HL-60 (cell line): ENCODE measurements around the gene AQP4.

Experiments used
- DNase-seq, 2 experiments: peaks; one replicate each; pipeline ENCODE4 v3.0.0-alpha.2; 2010 to 2020; ENCODE audit warnings: low read depth in 1 of 2, low spot score in 1 of 2
- H3K27ac ChIP-seq: fragments of 250-450 bp; sonication (Bioruptor Pico); replicated peaks from 2 replicates; pipeline ENCODE4 v1.5.1; 2020; ENCODE audit warnings: mild to moderate bottlenecking, moderate library complexity
- H3K27me3 ChIP-seq: fragments of 250-450 bp; sonication (Bioruptor Pico); 2 replicates; pipeline ENCODE4 v1.5.1; 2021; ENCODE audit warnings: mild to moderate bottlenecking, moderate library complexity; ENCODE audit not compliant: insufficient read depth, poor library complexity, severe bottlenecking
- H3K4me3 ChIP-seq: replicated peaks from 2 replicates; pipeline ENCODE4 v1.5.1; 2011; ENCODE audit warnings: mild to moderate bottlenecking, control low read depth, low read length; ENCODE audit not compliant: insufficient read depth
- GABPA ChIP-seq: IDR thresholded peaks from 2 replicates; pipeline ENCODE4 v1.6.1; 2012; ENCODE audit warnings: low read depth
- POLR2AphosphoS5 ChIP-seq: IDR thresholded peaks from 2 replicates; pipeline ENCODE4 v1.6.1; 2012; ENCODE audit warnings: low read depth
- SPI1 ChIP-seq: IDR thresholded peaks from 2 replicates; pipeline ENCODE4 v1.6.1; 2012; ENCODE audit warnings: low read depth, mild to moderate bottlenecking, borderline replicate concordance
- TF ChIP-seq, protein P1 (sequence below): IDR thresholded peaks from one replicate; pipeline ENCODE4 v1.5.1; 2011; ENCODE audit warnings: low read length, control low read depth, inconsistent platforms; ENCODE audit not compliant: insufficient read depth
- TF ChIP-seq, protein P2 (sequence below): IDR thresholded peaks from 2 replicates; pipeline ENCODE4 v1.6.1; 2012; ENCODE audit warnings: low read depth; ENCODE audit not compliant: insufficient replicate concordance

AQP4 gene

DNA sequence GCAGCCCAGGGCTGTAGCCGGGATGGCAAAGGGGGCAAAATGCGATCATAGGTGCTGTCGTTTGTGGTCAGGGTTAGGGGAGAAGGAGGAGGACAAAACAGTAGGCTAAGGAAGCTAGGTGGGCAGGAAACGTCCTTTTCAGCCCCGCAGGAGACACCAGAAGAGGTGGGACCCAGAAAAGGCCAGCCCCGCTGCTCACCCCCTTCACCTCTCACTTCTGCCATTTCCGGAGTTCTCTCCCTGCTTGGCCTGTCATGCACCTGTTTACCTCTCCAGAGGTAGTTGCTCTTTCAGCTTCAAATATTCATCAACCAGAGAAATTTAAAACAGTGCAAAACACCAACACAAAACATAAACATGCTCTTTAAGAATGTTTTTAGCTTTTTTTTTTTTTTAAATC, 849 bp downstream of the AQP4 start:
- DNase-seq: no peak
- TF ChIP-seq POLR2AphosphoS5 (no peak), SPI1 (no peak), GABPA (no peak)
- TF ChIP-seq, protein P1, sequence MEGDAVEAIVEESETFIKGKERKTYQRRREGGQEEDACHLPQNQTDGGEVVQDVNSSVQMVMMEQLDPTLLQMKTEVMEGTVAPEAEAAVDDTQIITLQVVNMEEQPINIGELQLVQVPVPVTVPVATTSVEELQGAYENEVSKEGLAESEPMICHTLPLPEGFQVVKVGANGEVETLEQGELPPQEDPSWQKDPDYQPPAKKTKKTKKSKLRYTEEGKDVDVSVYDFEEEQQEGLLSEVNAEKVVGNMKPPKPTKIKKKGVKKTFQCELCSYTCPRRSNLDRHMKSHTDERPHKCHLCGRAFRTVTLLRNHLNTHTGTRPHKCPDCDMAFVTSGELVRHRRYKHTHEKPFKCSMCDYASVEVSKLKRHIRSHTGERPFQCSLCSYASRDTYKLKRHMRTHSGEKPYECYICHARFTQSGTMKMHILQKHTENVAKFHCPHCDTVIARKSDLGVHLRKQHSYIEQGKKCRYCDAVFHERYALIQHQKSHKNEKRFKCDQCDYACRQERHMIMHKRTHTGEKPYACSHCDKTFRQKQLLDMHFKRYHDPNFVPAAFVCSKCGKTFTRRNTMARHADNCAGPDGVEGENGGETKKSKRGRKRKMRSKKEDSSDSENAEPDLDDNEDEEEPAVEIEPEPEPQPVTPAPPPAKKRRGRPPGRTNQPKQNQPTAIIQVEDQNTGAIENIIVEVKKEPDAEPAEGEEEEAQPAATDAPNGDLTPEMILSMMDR: no peak
- TF ChIP-seq, protein P2, sequence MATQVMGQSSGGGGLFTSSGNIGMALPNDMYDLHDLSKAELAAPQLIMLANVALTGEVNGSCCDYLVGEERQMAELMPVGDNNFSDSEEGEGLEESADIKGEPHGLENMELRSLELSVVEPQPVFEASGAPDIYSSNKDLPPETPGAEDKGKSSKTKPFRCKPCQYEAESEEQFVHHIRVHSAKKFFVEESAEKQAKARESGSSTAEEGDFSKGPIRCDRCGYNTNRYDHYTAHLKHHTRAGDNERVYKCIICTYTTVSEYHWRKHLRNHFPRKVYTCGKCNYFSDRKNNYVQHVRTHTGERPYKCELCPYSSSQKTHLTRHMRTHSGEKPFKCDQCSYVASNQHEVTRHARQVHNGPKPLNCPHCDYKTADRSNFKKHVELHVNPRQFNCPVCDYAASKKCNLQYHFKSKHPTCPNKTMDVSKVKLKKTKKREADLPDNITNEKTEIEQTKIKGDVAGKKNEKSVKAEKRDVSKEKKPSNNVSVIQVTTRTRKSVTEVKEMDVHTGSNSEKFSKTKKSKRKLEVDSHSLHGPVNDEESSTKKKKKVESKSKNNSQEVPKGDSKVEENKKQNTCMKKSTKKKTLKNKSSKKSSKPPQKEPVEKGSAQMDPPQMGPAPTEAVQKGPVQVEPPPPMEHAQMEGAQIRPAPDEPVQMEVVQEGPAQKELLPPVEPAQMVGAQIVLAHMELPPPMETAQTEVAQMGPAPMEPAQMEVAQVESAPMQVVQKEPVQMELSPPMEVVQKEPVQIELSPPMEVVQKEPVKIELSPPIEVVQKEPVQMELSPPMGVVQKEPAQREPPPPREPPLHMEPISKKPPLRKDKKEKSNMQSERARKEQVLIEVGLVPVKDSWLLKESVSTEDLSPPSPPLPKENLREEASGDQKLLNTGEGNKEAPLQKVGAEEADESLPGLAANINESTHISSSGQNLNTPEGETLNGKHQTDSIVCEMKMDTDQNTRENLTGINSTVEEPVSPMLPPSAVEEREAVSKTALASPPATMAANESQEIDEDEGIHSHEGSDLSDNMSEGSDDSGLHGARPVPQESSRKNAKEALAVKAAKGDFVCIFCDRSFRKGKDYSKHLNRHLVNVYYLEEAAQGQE: no peak
- Histone ChIP-seq H3K4me3 (no peak overlapping the region), H3K27ac (no peak overlapping the region), H3K27me3 (peaks cover 28% of the 10 kb centered on the region)

DNA sequence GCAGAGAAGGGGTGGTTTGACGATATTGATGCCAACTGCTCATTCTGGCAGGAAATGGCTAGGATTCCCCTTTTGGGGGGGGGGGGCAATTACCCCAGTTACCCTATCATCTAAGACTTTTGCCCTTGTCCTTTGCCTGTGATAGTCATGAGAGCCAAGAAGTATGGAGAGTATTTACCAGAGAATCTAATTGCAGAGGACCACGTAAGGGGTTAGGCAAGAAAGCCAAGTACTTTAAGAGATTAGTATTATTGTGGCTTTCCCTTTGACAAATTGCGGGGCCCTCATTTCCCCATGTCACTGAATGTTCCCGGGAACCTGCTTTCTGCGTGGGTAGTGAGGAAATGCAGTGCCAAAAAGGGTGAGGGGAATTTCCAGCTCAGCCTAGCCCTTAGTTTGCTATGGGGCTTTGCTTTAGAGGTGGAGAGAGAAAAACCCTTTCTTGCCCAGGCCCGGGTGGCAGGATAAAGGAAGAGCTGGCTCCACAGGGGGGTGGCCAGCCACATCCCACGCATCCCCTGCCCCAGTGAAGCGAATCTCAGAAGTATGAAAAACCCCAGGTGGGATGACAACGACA, 1.5 kb downstream of the AQP4 start:
- no peak overlapping the region for H3K27ac ChIP-seq
- H3K4me3 ChIP-seq: no peak overlapping the region
- no peak for DNase-seq
- peaks cover 28% of the 10 kb centered on the region for H3K27me3 ChIP-seq
- TF ChIP-seq SPI1 (no peak), POLR2AphosphoS5 (no peak), GABPA (no peak)
- TF ChIP-seq, protein P1: no peak
- TF ChIP-seq, protein P2: no peak

DNA sequence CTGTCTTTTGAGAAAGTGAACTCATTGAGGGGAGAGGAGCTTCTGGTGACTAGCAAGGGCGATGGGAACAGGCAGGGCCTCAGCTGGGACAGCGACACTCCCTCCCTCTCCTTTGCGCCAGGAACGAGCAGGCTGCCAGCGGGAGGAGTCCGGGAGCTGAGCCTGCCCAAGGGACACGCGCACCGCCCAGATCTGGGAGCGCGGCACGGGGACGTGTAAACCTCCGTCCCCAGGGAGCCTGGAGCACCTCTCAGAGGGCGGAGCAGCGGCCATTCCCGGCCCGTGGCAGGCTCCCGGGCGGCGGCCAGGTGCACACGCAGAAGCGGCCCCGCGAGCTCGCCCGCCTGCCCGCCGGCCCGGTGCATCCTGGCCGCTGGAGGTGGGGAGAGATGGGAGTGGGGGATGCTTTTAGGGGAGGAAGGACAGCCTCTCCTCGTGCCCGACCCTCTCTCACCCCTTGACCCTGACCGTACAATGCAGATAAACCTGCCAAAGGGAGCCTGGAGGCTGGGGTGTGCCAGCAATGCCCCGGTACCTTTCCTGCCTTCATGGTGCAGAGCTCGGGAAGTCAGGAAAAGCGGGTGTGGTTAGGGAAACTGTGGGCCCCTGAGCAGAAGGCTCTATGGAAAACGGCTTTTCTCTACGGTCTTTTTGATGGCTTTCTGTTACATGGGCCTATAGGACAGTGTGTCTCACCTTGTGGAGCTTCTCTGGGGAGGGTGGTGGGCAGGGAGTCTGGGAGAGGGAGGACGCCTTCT, 2.2 kb downstream of the AQP4 start:
- Histone ChIP-seq H3K27me3 (peaks cover 28% of the 10 kb centered on the region), H3K4me3 (no peak overlapping the region), H3K27ac (no peak overlapping the region)
- no peak for DNase-seq
- TF ChIP-seq POLR2AphosphoS5 (no peak), SPI1 (no peak), GABPA (no peak)
- TF ChIP-seq, protein P1: no peak
- TF ChIP-seq, protein P2: no peak
